Body of pancreas (tissue), 4 donors: Measurements from ENCODE around the gene IRGQ.
"Not testable (repeated sequence)": the region's sequence is repeated elsewhere in the genome, so short reads cannot be mapped to it uniquely, and the experiment has no call there.

Experiments
- POLR2A ChIP-seq, 3 donors: fragments of 450-650 bp; IDR thresholded peaks; one replicate each; pipeline ENCODE4 v1.6.1; 2016; ENCODE audit warnings: antibody characterized with exemption in 3 of 3, mild to moderate bottlenecking in 2 of 3
- TF ChIP-seq, protein P1 (sequence below), 7 experiments: fragments of 450-650 bp in 4 of 7; fragments of 200-600 bp in 3 of 7; sonication (generic) in 3 of 7; IDR thresholded peaks; one replicate each; pipeline ENCODE4 v1.5.1; 2016 to 2019; ENCODE audit warnings: antibody characterized with exemption in 7 of 7

DNA sequence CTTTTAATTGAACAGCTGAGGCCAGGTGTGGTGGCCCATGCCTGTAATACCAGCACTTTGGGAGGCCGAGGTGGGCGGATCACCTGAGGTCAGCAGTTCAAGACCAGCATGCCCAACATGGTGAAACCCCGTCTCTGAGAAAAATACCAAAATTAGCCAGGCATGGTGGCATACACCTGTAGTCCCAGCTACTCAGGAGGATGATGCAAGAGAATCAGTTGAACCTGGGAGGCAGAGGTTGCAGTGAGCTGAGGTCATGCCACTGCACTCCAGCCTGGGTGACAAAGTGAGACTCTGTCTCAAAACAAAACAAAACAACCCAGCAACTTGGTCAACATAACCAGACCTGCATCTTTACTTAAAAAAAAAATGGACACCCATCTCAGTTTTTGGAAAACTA is 8.9 kb downstream of the IRGQ start:
- TF ChIP-seq, protein P1, sequence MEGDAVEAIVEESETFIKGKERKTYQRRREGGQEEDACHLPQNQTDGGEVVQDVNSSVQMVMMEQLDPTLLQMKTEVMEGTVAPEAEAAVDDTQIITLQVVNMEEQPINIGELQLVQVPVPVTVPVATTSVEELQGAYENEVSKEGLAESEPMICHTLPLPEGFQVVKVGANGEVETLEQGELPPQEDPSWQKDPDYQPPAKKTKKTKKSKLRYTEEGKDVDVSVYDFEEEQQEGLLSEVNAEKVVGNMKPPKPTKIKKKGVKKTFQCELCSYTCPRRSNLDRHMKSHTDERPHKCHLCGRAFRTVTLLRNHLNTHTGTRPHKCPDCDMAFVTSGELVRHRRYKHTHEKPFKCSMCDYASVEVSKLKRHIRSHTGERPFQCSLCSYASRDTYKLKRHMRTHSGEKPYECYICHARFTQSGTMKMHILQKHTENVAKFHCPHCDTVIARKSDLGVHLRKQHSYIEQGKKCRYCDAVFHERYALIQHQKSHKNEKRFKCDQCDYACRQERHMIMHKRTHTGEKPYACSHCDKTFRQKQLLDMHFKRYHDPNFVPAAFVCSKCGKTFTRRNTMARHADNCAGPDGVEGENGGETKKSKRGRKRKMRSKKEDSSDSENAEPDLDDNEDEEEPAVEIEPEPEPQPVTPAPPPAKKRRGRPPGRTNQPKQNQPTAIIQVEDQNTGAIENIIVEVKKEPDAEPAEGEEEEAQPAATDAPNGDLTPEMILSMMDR (IDR thresholded peaks at IDR 0.05), result not testable (repeated sequence)
- not testable (repeated sequence) for TF ChIP-seq POLR2A (IDR thresholded peaks at IDR 0.05)
